AG04449 (cell line): ENCODE results near the gene TMEM214.

ENCODE experiments used
- CTCF ChIA-PET: fragments of 350-600 bp; formaldehyde crosslinking; extraction: SDS; loops from one replicate; lab custom pipeline; 2021; ENCODE audit warnings: antibody characterized with exemption; lab: Yijun Ruan, JAX
- POLR2A ChIA-PET: fragments of 400-600, 350-600 bp; formaldehyde crosslinking; extraction: SDS; loops from one replicate; lab custom pipeline; 2020; ENCODE audit warnings: antibody characterized with exemption, inconsistent platforms; lab: Yijun Ruan, JAX
- DNase-seq: peaks from one replicate; pipeline ENCODE4 v3.0.0-alpha.2; 2010; ENCODE audit warnings: low read depth, low spot score
- H3K4me3 ChIP-seq: 2 replicates; pipeline ENCODE4 v1.5.1; 2011; ENCODE audit warnings: low read depth, mild to moderate bottlenecking, control low read depth, low read length
- CTCF ChIP-seq: IDR thresholded peaks from one replicate; pipeline ENCODE4 v1.5.1; 2011; ENCODE audit warnings: mild to moderate bottlenecking, moderate library complexity, low read length, control low read depth, inconsistent platforms; ENCODE audit not compliant: insufficient read depth; ENCODE audit errors: missing control alignments

The TMEM214 gene

GRCh38 chr2:27032495-27033252, at the start of gene TMEM214:
Gene TMEM214 (plus strand): TSS chr2:27032965. CDS start chr2:27033016, 51 bp downstream.
- ChIA-PET CTCF (interaction anchor here (0.7 to 3.4 kb wide), 12 partner anchors 9 to 248 kb away, joined by 3 to 16 read pairs (median 4); no protein-coding TSS in a partner anchor), POLR2A (interaction anchor here (1.6 to 3.2 kb wide), 3 partner anchors 12 to 39 kb away, joined by 3 to 24 read pairs (median 7); partner anchors contain the start of genes AGBL5 and OST4)
- H3K4me3 ChIP-seq, result peak within 1 kb of the TSS; percentile 99
- DNase-seq, result no peak
- no peak for TF ChIP-seq CTCF

GRCh38 chr2:26983746-26984145, 49.0 kb upstream of the TMEM214 start:
- DNase-seq, result no peak
- ChIA-PET CTCF (interaction anchor here (0.6 to 5.3 kb wide), 6 partner anchors 12 to 138 kb away, joined by 3 to 29 read pairs (median 3); no protein-coding TSS in a partner anchor), POLR2A (no interaction called here)
- TF ChIP-seq CTCF, result no peak
- H3K4me3 ChIP-seq, result no peak overlapping the region

GRCh38 chr2:26985807-26986206, 47.0 kb upstream of the TMEM214 start:
- no peak overlapping the region for H3K4me3 ChIP-seq
- DNase-seq, result no peak
- ChIA-PET CTCF (interaction anchor here (3.5 kb wide), 1 partner anchor 24 kb away, joined by 13 read pairs; no protein-coding TSS in a partner anchor), POLR2A (no interaction called here)
- no peak for TF ChIP-seq CTCF

- CTCF ChIA-PET, result interaction anchor here (0.6 to 5.1 kb wide), 5 partner anchors 11 to 140 kb away, joined by 3 to 28 read pairs (median 11); no protein-coding TSS in a partner anchor
- POLR2A ChIA-PET, result no interaction called here
- TF ChIP-seq CTCF, result no peak
- H3K4me3 ChIP-seq, result no peak overlapping the region
- DNase-seq, result no peak
Measured at GRCh38 chr2:26986576-26986975, 46.2 kb upstream of the TMEM214 start.

- POLR2A ChIA-PET, result no interaction called here
- CTCF ChIA-PET, result interaction anchor here (1.0 to 5.1 kb wide), 5 partner anchors 15 to 142 kb away, joined by 3 to 28 read pairs (median 11); no protein-coding TSS in a partner anchor
- no peak for TF ChIP-seq CTCF
- peak; percentile 33 for DNase-seq
- no peak overlapping the region for H3K4me3 ChIP-seq
Measured at GRCh38 chr2:26988058-26988860, 44.5 kb upstream of the TMEM214 start.
